ENCODE results near the gene TSGA10IP.

Gene TSGA10IP

GRCh38 chr11:65919573-65920371 lies 25.5 kb upstream of the TSGA10IP start:
- TF ChIP-seq, protein P1, sequence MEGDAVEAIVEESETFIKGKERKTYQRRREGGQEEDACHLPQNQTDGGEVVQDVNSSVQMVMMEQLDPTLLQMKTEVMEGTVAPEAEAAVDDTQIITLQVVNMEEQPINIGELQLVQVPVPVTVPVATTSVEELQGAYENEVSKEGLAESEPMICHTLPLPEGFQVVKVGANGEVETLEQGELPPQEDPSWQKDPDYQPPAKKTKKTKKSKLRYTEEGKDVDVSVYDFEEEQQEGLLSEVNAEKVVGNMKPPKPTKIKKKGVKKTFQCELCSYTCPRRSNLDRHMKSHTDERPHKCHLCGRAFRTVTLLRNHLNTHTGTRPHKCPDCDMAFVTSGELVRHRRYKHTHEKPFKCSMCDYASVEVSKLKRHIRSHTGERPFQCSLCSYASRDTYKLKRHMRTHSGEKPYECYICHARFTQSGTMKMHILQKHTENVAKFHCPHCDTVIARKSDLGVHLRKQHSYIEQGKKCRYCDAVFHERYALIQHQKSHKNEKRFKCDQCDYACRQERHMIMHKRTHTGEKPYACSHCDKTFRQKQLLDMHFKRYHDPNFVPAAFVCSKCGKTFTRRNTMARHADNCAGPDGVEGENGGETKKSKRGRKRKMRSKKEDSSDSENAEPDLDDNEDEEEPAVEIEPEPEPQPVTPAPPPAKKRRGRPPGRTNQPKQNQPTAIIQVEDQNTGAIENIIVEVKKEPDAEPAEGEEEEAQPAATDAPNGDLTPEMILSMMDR (IDR thresholded peaks at IDR 0.05; ENCODE audit: low read depth, low read length) = no peak
- no peaks in the 10 kb centered on the region for H3K9me3 ChIP-seq
- peak; percentile 42 for DNase-seq
- no peaks in the 10 kb centered on the region for H3K27me3 ChIP-seq
- peaks cover 14% of the 10 kb centered on the region for H3K4me1 ChIP-seq
- H3K4me3 ChIP-seq (ENCODE audit: low read depth, low read length) = peak overlapping the region; percentile 73
- no peaks in the 10 kb centered on the region for H3K36me3 ChIP-seq

- DNase-seq = peak; percentile 34
- Histone ChIP-seq H3K4me1 (peaks cover 11% of the 10 kb centered on the region), H3K4me3 (ENCODE audit: low read depth, low read length) (peak overlapping the region; percentile 73), H3K36me3 (no peaks in the 10 kb centered on the region), H3K27me3 (no peaks in the 10 kb centered on the region), H3K9me3 (no peaks in the 10 kb centered on the region)
- TF ChIP-seq, protein P1 (IDR thresholded peaks at IDR 0.05; ENCODE audit: low read depth, low read length) = no peak
Measured at GRCh38 chr11:65920372-65920802, 24.9 kb upstream of the TSGA10IP start.

- H3K36me3 ChIP-seq = no peaks in the 10 kb centered on the region
Measured at GRCh38 chr11:65921033-65921555, 24.2 kb upstream of the TSGA10IP start.

GRCh38 chr11:65921876-65922275 lies 23.4 kb upstream of the TSGA10IP start:
- Histone ChIP-seq H3K27me3 (no peaks in the 10 kb centered on the region), H3K4me1 (no peaks in the 10 kb centered on the region), H3K9me3 (no peaks in the 10 kb centered on the region), H3K36me3 (no peaks in the 10 kb centered on the region), H3K4me3 (ENCODE audit: low read depth, low read length) (no peak overlapping the region)
- DNase-seq = no peak
- TF ChIP-seq, protein P1 (IDR thresholded peaks at IDR 0.05; ENCODE audit: low read depth, low read length) = no peak

More at GRCh38 chr11:65921033-65921555, 24.2 kb upstream of the TSGA10IP start:
- Histone ChIP-seq H3K4me3 (ENCODE audit: low read depth, low read length) (no peak overlapping the region; the same call in 1 of the 2 replicates), H3K9me3 (no peaks in the 10 kb centered on the region), H3K27me3 (no peaks in the 10 kb centered on the region), H3K4me1 (peaks cover 4% of the 10 kb centered on the region; the same call in 1 of the 2 replicates)
- TF ChIP-seq, protein P1 (IDR thresholded peaks at IDR 0.05; ENCODE audit: low read depth, low read length) = no peak
- DNase-seq = no peak

DNA sequence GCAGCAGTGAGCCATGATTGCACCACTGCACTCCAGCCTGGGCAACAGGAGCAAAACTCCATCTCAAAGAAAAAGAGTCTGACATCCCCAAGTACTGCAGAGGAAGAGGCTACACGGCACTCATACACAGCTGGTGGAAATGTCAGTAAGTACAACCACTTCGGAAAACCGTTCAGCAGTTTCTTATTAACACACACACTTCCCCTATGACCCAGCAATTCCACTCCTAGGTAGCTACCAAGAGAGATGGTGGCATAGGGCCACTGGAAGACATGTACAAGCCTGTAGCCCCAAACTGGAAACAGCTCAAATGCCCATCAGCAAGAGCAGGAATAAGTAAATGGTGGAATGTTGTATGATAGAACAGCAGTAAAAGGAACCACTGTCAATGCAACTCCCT lies 22.7 kb upstream of the TSGA10IP start:
- H3K36me3 ChIP-seq = no peaks in the 10 kb centered on the region
- no peaks in the 10 kb centered on the region for H3K4me1 ChIP-seq
- no peaks in the 10 kb centered on the region for H3K9me3 ChIP-seq
- DNase-seq = no peak
- TF ChIP-seq, protein P1 (IDR thresholded peaks at IDR 0.05; ENCODE audit: low read depth, low read length) = no peak
- no peak overlapping the region for H3K4me3 ChIP-seq (ENCODE audit: low read depth, low read length)
- H3K27me3 ChIP-seq = no peaks in the 10 kb centered on the region

- no peaks in the 10 kb centered on the region for H3K4me1 ChIP-seq
- DNase-seq = no peak
- H3K27me3 ChIP-seq = no peaks in the 10 kb centered on the region
- no peaks in the 10 kb centered on the region for H3K9me3 ChIP-seq
- H3K4me3 ChIP-seq (ENCODE audit: low read depth, low read length) = no peak overlapping the region
- TF ChIP-seq, protein P1 (IDR thresholded peaks at IDR 0.05; ENCODE audit: low read depth, low read length) = no peak
- no peaks in the 10 kb centered on the region for H3K36me3 ChIP-seq
Measured at GRCh38 chr11:65925397-65925796, 19.9 kb upstream of the TSGA10IP start.
